NCI-H2196 (cell line): ENCODE results near the gene FKBP14.
"Not testable (repeated sequence)": the region's sequence is repeated elsewhere in the genome, so short reads cannot be mapped to it uniquely, and the experiment has no call there.

Source experiments
- DNase-seq: peaks from one replicate; lab custom pipeline; 2025; ENCODE audit not compliant: unreplicated experiment; lab: John Stamatoyannopoulos, UW

Gene FKBP14

GRCh38 chr7:29961611-29962010 is 64.9 kb downstream of the FKBP14 start:
- not testable (repeated sequence) for DNase-seq
